ENCODE data around the gene CAP2.

The CAP2 gene

GRCh38 chr6:17470202-17470937 lies 77.0 kb downstream of the CAP2 start:
- H3K4me3 ChIP-seq (ENCODE audit: low read depth, low read length): no peak overlapping the region
- TF ChIP-seq, protein P1, sequence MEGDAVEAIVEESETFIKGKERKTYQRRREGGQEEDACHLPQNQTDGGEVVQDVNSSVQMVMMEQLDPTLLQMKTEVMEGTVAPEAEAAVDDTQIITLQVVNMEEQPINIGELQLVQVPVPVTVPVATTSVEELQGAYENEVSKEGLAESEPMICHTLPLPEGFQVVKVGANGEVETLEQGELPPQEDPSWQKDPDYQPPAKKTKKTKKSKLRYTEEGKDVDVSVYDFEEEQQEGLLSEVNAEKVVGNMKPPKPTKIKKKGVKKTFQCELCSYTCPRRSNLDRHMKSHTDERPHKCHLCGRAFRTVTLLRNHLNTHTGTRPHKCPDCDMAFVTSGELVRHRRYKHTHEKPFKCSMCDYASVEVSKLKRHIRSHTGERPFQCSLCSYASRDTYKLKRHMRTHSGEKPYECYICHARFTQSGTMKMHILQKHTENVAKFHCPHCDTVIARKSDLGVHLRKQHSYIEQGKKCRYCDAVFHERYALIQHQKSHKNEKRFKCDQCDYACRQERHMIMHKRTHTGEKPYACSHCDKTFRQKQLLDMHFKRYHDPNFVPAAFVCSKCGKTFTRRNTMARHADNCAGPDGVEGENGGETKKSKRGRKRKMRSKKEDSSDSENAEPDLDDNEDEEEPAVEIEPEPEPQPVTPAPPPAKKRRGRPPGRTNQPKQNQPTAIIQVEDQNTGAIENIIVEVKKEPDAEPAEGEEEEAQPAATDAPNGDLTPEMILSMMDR (IDR thresholded peaks at IDR 0.05; ENCODE audit: borderline replicate concordance, insufficient read depth, low read depth, low read length): no peak

GRCh38 chr6:17470938-17471327 lies 77.5 kb downstream of the CAP2 start:
- no peak overlapping the region for H3K4me3 ChIP-seq (ENCODE audit: low read depth, low read length)
- TF ChIP-seq, protein P1 (IDR thresholded peaks at IDR 0.05; ENCODE audit: borderline replicate concordance, insufficient read depth, low read depth, low read length): no peak

DNA sequence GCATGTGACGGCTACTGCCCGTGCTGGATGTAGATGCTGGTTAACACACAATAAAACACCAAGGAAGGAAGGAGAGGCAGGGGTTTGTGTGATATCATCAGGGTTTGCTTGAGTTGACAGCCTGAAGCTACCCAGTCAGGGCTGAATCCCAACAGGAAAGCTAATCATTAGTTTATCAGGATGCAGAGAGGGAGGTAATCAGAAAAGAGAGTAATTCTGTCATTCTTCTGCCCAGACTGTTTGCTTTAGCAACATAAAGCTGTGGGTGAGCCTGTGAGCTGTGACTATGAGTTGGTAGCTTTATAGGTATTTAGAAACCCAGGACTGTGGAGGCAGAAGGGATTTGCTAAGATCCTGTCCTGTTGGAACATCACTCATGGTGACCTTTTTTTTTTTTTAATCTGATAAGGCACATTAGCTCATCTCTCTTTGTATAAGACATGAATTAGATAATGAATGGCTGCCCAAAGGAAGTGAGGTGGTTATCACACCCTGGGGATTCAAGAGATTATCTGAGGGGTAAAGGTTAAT lies 79.3 kb downstream of the CAP2 start:
- H3K4me3 ChIP-seq (ENCODE audit: low read depth, low read length): no peak overlapping the region
- TF ChIP-seq, protein P1 (IDR thresholded peaks at IDR 0.05; ENCODE audit: borderline replicate concordance, insufficient read depth, low read depth, low read length): no peak

- TF ChIP-seq, protein P1 (IDR thresholded peaks at IDR 0.05; ENCODE audit: borderline replicate concordance, insufficient read depth, low read depth, low read length): no peak
- no peak overlapping the region for H3K4me3 ChIP-seq (ENCODE audit: low read depth, low read length)
Observed at GRCh38 chr6:17473554-17473953, 80.2 kb downstream of the CAP2 start.

- TF ChIP-seq, protein P1 (IDR thresholded peaks at IDR 0.05; ENCODE audit: borderline replicate concordance, insufficient read depth, low read depth, low read length): no peak
Observed at GRCh38 chr6:17474289-17474688, 80.9 kb downstream of the CAP2 start.

GRCh38 chr6:17475606-17476244 lies 82.3 kb downstream of the CAP2 start:
- TF ChIP-seq, protein P1 (IDR thresholded peaks at IDR 0.05; ENCODE audit: borderline replicate concordance, insufficient read depth, low read depth, low read length): no peak
- H3K4me3 ChIP-seq (ENCODE audit: low read depth, low read length): no peak overlapping the region

More at GRCh38 chr6:17474289-17474688, 80.9 kb downstream of the CAP2 start:
- no peak overlapping the region for H3K4me3 ChIP-seq (ENCODE audit: low read depth, low read length)

All from GM12875 (cell line).